GM21447 (cell line): ENCODE measurements around the gene CNIH1.
"Not testable (repeated sequence)": the region's sequence is repeated elsewhere in the genome, so short reads cannot be mapped to it uniquely, and the experiment has no call there.

Experiments used
- ATAC-seq: cut with Tn5 transposase; IDR thresholded peaks from one replicate; pipeline ENCODE4 v1.9.1; 2021; ENCODE audit not compliant: unreplicated experiment

The CNIH1 gene

DNA sequence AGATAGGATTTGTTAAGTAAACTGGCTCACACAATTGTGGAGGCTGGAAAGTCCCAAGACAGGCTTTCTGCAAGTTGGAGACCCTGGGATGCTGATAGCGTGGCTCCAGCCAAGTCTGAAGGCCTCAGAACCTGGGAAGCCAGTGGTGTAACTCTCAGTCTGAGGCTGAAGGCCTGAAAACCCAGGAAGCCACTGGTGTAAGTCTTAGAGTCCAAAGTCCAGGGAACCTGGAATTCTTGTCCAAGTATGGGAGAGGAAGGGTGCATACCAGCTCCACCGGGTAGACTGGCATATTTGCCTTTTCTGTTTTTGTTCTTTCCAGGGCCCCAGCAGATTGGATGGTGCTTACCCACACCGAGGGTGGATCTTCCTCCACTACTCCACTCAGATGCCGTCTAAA, 29.5 kb upstream of the CNIH1 start:
- ATAC-seq = no peak

GRCh38 chr14:54467280-54467679, 26.1 kb upstream of the CNIH1 start:
- no peak for ATAC-seq

GRCh38 chr14:54465654-54466053, 24.5 kb upstream of the CNIH1 start:
- no peak for ATAC-seq

DNA sequence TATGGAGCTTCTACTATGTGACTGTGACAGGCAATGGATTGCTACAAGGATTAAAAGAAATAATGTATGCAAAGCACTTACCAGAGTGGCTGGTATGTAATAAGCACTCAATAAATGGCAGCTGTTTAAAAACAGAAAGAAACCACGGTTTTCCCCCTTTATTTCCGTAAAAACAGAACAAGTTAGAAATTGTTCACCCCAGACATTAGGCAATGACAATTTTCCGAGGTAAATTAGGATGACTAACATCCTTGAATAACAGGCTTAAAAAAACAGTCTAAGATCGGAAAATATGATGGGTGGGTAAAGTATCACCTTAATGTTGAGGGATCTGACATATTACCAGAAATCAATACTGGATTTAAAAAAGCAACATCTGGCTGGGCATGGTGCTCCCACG, 20.9 kb upstream of the CNIH1 start:
- ATAC-seq = no peak

GRCh38 chr14:54459106-54459505, 17.9 kb upstream of the CNIH1 start:
- ATAC-seq = no peak

DNA sequence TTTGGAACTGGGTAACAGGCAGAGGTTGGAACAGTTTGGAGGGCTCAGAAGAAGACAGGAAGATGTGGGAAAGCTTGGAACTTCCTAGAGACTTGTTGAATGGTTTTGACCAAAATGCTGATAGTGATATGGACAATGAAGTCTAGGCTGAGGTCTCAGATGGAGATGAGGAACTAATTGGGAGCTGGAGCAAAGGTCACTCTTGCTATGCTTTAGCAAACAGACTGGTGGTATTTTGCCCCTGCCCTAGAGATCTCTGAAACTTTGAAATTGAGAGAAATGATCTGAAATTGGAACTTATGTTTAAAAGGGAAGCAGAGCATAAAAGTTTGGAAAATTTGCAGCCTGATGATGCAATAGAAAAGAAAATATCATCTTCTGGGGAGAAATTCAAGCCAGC, 17.4 kb upstream of the CNIH1 start:
- not testable (repeated sequence) for ATAC-seq

- no peak for ATAC-seq
Measured at GRCh38 chr14:54457609-54457996, 16.4 kb upstream of the CNIH1 start.

GRCh38 chr14:54456820-54457608, 15.8 kb upstream of the CNIH1 start:
- ATAC-seq = not testable (repeated sequence)

- no peak for ATAC-seq
Measured at GRCh38 chr14:54455363-54455762, 14.2 kb upstream of the CNIH1 start.

DNA sequence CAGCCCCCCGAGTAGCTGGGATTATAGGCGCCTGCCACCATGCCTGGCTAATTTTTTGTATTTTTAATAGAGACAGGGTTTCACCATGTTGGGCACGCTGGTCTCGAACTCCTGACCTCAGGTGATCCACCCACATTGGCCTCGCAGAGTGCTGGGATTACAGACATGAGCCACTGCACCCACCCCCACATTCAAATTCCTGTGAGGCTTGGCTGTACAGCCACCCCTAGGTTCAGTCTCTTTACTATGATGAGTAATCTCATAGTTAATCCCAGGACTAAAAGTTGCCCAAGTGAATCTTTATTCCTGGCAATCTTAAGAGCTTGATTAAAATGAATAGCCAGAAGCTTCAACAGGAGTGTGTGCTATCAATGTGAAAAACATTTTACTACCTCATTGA, 12.8 kb upstream of the CNIH1 start:
- not testable (repeated sequence) for ATAC-seq

DNA sequence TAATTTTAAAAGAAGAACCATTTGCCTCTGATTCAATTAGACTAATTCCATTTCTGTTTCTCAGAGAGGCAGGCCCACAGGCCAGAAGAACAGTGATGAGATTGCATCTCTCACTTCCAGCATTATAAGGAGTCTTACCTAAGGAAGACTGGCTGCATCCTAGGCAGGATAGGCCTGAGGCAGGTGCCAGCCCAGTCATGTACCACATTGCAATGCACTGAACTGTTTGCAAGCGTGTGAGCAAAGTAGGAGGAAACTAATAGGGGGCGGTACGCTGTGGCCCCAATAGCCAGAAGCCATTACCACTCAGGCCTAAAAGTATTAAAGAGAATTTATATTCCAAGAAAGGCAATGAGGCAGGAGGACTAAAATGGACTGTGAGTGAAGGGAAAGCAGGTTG, 12.1 kb upstream of the CNIH1 start:
- ATAC-seq = no peak

DNA sequence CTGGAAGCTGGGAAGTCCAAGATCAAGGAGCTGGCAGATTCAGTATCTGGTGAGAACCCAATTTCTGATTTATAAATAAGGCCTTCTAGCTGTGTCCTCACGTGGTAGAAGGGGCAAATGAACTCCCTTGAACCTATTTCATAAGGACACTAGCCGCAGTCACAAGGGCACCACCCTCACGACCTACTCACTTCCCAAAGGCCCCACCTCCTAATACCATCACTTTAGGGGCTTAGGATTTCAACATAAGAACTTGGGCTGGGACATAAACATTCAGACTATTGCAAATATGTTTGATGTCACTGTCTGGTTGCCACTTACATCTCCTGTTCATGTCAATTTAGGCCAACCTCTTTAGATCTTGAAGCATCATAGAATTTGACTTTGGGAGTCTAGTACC, 10.8 kb upstream of the CNIH1 start:
- ATAC-seq = no peak

DNA sequence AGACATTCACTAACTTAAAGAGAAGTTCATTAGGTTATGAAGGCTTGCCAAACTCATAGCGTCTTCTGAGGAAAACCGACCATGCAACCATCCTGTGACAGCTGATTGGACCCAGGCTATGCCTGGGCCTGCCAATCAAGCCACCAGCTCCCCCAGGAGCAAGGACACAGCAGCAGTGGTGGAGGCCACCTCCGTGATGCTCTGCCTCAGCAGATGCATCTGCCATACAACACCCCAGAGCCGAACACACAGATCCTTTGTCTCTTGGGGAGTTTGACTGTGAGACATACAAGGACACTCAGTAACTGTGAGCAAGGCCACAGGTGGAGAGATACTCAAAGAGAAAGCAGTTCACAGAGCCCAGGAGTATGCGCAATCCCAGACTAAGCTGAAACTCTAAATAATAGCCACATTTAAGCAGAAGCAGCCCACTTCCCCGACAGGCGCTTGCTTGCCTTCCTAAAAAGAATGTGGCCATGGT, 10.0 kb upstream of the CNIH1 start:
- ATAC-seq = no peak

- ATAC-seq = peak; percentile 86
Measured at GRCh38 chr14:54450535-54450934, 9.4 kb upstream of the CNIH1 start.

GRCh38 chr14:54447231-54447692, 6.1 kb upstream of the CNIH1 start:
- ATAC-seq = no peak

DNA sequence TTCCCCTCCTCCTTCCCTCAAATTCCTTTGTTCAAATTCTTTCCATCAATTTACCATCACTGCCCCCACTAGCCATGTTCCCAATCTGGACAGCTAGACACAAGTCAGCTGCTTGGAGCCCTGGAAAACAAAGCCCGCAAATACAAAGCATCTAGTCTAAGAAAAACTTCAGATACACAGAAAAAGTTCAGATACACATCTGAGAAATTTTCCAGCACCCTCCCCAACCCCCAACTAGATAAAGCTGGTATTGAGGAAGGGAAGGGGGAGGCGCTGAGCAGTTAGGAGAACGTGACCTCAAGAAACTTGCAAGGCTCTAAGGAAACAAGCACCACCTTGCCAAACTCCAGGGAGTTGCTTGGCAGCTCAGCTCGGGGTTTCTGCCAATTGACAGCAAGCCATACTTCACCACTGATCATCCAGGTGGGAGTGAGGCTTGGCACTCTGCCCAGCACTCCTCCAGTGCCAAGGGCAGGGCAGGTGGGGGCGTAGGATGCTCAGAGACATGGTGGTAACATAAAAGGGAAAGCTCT, 5.1 kb upstream of the CNIH1 start:
- no peak for ATAC-seq

DNA sequence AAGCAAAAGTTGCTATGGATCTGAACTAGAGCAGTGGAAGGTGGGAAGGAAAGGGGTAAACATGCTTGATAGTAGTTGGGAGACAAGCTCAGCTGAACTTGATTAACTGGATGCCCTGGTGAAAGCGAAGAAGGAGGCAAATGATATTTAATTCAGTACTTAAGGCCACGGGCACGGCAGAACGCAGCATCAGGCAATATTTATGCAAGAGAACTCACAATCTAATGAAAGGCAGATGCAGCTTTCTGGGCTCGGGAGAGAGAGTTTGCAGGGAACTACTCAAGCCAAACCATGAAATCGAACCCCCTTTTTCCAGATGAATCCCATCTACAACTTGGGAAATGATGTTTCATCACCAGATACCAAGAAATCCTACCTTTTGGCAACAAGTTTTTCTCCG, 3.5 kb upstream of the CNIH1 start:
- ATAC-seq = no peak

- ATAC-seq = no peak
Measured at GRCh38 chr14:54443981-54444380, 2.8 kb upstream of the CNIH1 start.

DNA sequence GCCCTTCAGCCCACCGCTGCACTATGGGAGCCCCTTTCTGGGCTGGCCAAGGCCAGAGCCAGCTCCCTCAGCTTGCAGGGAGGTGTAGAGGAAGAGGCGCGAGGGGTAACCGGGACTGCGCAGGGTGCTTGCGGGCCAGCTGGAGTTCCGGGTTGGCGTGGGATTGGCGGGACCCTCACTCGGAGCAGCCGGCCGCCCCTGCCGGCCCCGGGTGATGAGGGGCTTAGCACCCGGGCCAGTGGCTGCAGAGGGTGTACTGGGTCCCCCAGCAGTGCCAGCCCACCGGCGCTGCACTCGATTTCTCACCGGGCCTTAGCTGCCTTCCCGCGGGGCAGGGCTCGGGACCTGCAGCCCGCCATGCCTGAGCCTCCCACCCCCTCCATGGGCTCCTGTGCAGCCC, 1.8 kb upstream of the CNIH1 start:
- ATAC-seq = not testable (repeated sequence)

DNA sequence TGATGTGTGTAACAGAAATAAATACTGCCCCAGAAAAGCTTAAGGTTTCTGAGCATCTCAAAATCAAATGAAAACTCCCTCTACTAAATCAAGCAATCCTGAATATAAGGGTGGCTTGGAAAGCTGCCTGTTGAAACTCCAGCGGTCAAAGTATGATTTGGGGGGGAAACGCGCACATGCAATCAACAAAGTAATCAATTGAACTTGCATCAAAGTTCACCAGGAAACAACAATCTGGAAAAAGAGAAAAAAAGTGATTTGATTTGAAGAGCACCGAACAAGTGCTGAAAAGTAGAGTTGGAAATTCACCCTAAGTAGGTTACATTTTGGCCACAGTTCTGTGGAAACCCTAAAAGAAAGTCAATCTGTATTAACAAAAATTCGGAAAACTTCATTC, 700 bp downstream of the CNIH1 start:
- ATAC-seq = no peak

DNA sequence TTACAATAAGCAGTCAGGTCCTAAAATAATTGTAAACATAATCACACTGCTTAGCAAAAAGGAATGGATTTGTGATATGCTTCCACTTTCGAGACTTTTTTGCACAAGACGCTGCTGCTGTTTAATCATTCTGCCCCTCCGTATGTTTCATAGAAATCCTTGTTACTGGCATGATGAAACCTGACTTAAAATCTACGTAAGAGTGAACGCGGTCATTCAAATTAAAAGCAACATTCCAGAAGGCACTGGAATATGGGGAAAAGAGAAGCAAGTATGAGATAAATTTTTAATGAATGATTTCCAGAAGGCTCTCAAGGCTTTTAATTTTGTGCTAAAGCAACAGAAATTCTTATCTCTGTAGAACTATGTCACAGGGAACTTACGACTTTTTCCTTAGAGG, 1.1 kb downstream of the CNIH1 start:
- no peak for ATAC-seq

GRCh38 chr14:54438703-54439102, 2.5 kb downstream of the CNIH1 start:
- no peak for ATAC-seq

- ATAC-seq = not testable (repeated sequence)
Measured at GRCh38 chr14:54437954-54438353, 3.2 kb downstream of the CNIH1 start.
